Measurements from ENCODE around the gene ADGRL4.
A peak's percentile ranks its signal among the peaks of the same experiment; 100 is the strongest.

ADGRL4 gene

DNA sequence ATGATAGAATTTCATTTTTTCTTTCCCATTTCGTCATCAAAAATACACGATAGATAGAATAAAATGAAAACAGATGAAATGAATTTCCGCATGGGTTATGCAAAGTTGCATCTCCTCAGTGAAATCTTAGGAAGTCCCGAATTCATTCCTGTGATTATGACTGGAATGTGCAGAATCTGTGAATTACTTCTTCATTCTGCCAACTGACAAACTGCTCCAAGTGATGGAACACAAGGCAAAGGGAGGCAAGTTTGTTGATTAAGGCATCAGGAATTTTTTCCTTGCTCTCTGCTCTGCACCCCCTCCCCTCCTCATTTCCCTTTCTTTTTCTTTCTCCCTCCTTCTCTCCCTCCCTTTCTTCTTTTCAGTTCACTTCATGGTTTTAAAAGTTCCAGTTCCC, 37.0 kb upstream of the ADGRL4 start:
- H2BK5ac ChIP-seq (ENCODE audit: low read depth, low read length, poor library complexity, severe bottlenecking), result no peak overlapping the region
- H3K14ac ChIP-seq (ENCODE audit: low read length in 2 of 2), result no peak overlapping the region
- no peak overlapping the region for H2BK120ac ChIP-seq (ENCODE audit: low read depth, low read length)
- no peaks in the 10 kb centered on the region for H3K4me1 ChIP-seq (ENCODE audit: control insufficient read depth, insufficient read depth, low read depth, low read length)
- peak overlapping the region; percentile 32 for H3K27ac ChIP-seq (ENCODE audit: low read length, poor library complexity, severe bottlenecking)
- H3K79me1 ChIP-seq (replicated peaks; ENCODE audit: low read length, poor library complexity, severe bottlenecking), result no peaks in the 10 kb centered on the region
- no peak overlapping the region for H3K4ac ChIP-seq (ENCODE audit: low read depth in 1 of 2, low read length in 2 of 2)
- no peak overlapping the region for H2AK5ac ChIP-seq (ENCODE audit: low read length, severe bottlenecking)
- DNase-seq, result no peak
- H3K9me3 ChIP-seq (ENCODE audit: control insufficient read depth, low read length), result no peaks in the 10 kb centered on the region
- peak overlapping the region; percentile 27 for H3K9ac ChIP-seq (ENCODE audit: low read length)
- H3K23ac ChIP-seq (ENCODE audit: low read length in 2 of 2), result no peak overlapping the region
- H3K4me3 ChIP-seq (ENCODE audit: insufficient read depth in 1 of 2, low read depth in 1 of 2, low read length in 2 of 2), result no peak overlapping the region
- H2BK15ac ChIP-seq (ENCODE audit: low read depth, poor library complexity, severe bottlenecking), result no peak overlapping the region
- no peaks in the 10 kb centered on the region for H3K27me3 ChIP-seq (ENCODE audit: control insufficient read depth in 1 of 2, insufficient read depth in 1 of 2, low read length in 2 of 2)
- no peak overlapping the region for H4K91ac ChIP-seq (ENCODE audit: low read length)
- H2BK12ac ChIP-seq (ENCODE audit: low read length in 2 of 2), result no peak overlapping the region
- H2AFZ ChIP-seq (ENCODE audit: low read depth, low read length), result no peak overlapping the region
- peaks cover 0 to 2% of the 10 kb centered on the region in 2 experiments for H3K36me3 ChIP-seq (ENCODE audit: control insufficient read depth in 1 of 2, insufficient read depth in 2 of 2, low read depth in 1 of 2, low read length in 2 of 2)
- 10% methylated on average over 2 of the region's 4 CpGs for WGBS
- no peak overlapping the region for H3K18ac ChIP-seq (ENCODE audit: low read depth in 1 of 2, low read length in 2 of 2)
- no peak overlapping the region for H4K8ac ChIP-seq (ENCODE audit: low read length)
- no peak overlapping the region for H3K4me2 ChIP-seq (ENCODE audit: low read length, poor library complexity, severe bottlenecking)

DNA sequence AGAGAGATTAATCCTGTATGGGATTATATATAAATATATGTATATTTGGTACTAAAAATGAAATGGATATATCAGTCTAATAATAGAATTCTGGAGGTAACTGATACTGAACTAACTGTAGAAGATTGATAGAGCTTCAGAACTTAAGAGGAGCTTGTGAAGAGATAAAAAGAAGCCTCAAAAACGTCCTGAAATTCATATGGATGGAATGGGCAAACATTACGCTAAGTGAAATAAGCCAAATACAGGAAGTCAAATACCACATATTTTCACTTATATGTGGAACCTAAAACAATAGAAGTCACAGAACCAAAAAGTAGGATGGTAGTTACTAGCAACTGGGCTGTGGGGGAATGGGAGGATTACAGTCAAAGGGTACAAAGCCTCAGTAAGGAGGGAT, 36.0 kb upstream of the ADGRL4 start:
- Histone ChIP-seq H3K4ac (ENCODE audit: low read depth in 1 of 2, low read length in 2 of 2) (no peak overlapping the region), H2BK15ac (ENCODE audit: low read depth, poor library complexity, severe bottlenecking) (no peak overlapping the region), H3K4me1 (ENCODE audit: control insufficient read depth, insufficient read depth, low read depth, low read length) (no peaks in the 10 kb centered on the region), H3K23ac (ENCODE audit: low read length in 2 of 2) (no peak overlapping the region), H3K9ac (ENCODE audit: low read length) (no peak overlapping the region), H4K91ac (ENCODE audit: low read length) (no peak overlapping the region), H2BK5ac (ENCODE audit: low read depth, low read length, poor library complexity, severe bottlenecking) (peak overlapping the region; percentile 51), H3K4me2 (ENCODE audit: low read length, poor library complexity, severe bottlenecking) (no peak overlapping the region), H2AK5ac (ENCODE audit: low read length, severe bottlenecking) (no peak overlapping the region), H3K27me3 (ENCODE audit: control insufficient read depth in 1 of 2, insufficient read depth in 1 of 2, low read length in 2 of 2) (no peaks in the 10 kb centered on the region), H3K4me3 (ENCODE audit: insufficient read depth in 1 of 2, low read depth in 1 of 2, low read length in 2 of 2) (no peak overlapping the region), H3K79me1 (replicated peaks; ENCODE audit: low read length, poor library complexity, severe bottlenecking) (no peaks in the 10 kb centered on the region), H4K8ac (ENCODE audit: low read length) (no peak overlapping the region), H3K9me3 (ENCODE audit: control insufficient read depth, low read length) (peaks cover 1% of the 10 kb centered on the region), H2BK12ac (ENCODE audit: low read length in 2 of 2) (no peak overlapping the region), H2BK120ac (ENCODE audit: low read depth, low read length) (no peak overlapping the region), H3K36me3 (ENCODE audit: control insufficient read depth in 1 of 2, insufficient read depth in 2 of 2, low read depth in 1 of 2, low read length in 2 of 2) (peaks cover 0 to 2% of the 10 kb centered on the region in 2 experiments), H3K27ac (ENCODE audit: low read length, poor library complexity, severe bottlenecking) (peak overlapping the region; percentile 47), H3K14ac (ENCODE audit: low read length in 2 of 2) (no peak overlapping the region), H3K18ac (ENCODE audit: low read depth in 1 of 2, low read length in 2 of 2) (no peak overlapping the region), H2AFZ (ENCODE audit: low read depth, low read length) (no peak overlapping the region)
- WGBS, result no CpG with 5 or more reads among the region's 2 CpGs
- DNase-seq, result no peak

DNA sequence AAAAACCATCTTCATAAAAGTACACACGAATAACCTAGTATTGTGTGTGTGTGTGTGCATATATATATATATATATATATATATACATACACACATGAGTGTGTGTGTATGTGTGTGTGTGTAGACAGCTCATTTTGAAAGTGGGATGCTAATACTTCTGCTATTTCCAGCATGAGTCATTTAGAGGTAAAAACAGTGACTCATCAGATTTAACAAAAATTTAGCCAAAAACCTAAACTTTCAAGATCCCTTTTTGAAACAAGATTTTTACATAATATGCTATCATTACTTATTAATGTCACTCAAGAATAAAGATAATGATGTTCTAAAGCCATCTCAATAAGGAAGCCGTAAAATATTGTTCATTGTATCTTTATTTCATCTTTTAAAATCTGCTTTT, 35.6 kb upstream of the ADGRL4 start:
- no peak overlapping the region for H3K4ac ChIP-seq (ENCODE audit: low read depth in 1 of 2, low read length in 2 of 2)
- H2BK15ac ChIP-seq (ENCODE audit: low read depth, poor library complexity, severe bottlenecking), result no peak overlapping the region
- no CpG with 5 or more reads among the region's 2 CpGs for WGBS
- H3K4me1 ChIP-seq (ENCODE audit: control insufficient read depth, insufficient read depth, low read depth, low read length), result no peaks in the 10 kb centered on the region
- no peak overlapping the region for H4K8ac ChIP-seq (ENCODE audit: low read length)
- H3K4me2 ChIP-seq (ENCODE audit: low read length, poor library complexity, severe bottlenecking), result no peak overlapping the region
- no peak overlapping the region for H4K91ac ChIP-seq (ENCODE audit: low read length)
- no peak overlapping the region for H2AK5ac ChIP-seq (ENCODE audit: low read length, severe bottlenecking)
- H3K36me3 ChIP-seq (ENCODE audit: control insufficient read depth in 1 of 2, insufficient read depth in 2 of 2, low read depth in 1 of 2, low read length in 2 of 2), result peaks cover 0 to 2% of the 10 kb centered on the region in 2 experiments
- H3K27ac ChIP-seq (ENCODE audit: low read length, poor library complexity, severe bottlenecking), result no peak overlapping the region
- H2BK12ac ChIP-seq (ENCODE audit: low read length in 2 of 2), result no peak overlapping the region
- H3K9ac ChIP-seq (ENCODE audit: low read length), result no peak overlapping the region
- H2AFZ ChIP-seq (ENCODE audit: low read depth, low read length), result no peak overlapping the region
- no peaks in the 10 kb centered on the region for H3K79me1 ChIP-seq (replicated peaks; ENCODE audit: low read length, poor library complexity, severe bottlenecking)
- no peak overlapping the region for H3K4me3 ChIP-seq (ENCODE audit: insufficient read depth in 1 of 2, low read depth in 1 of 2, low read length in 2 of 2)
- no peak overlapping the region for H2BK5ac ChIP-seq (ENCODE audit: low read depth, low read length, poor library complexity, severe bottlenecking)
- H3K23ac ChIP-seq (ENCODE audit: low read length in 2 of 2), result no peak overlapping the region
- peaks cover 6% of the 10 kb centered on the region for H3K9me3 ChIP-seq (ENCODE audit: control insufficient read depth, low read length)
- peak; percentile 33 for DNase-seq
- H2BK120ac ChIP-seq (ENCODE audit: low read depth, low read length), result no peak overlapping the region
- no peak overlapping the region for H3K18ac ChIP-seq (ENCODE audit: low read depth in 1 of 2, low read length in 2 of 2)
- H3K27me3 ChIP-seq (ENCODE audit: control insufficient read depth in 1 of 2, insufficient read depth in 1 of 2, low read length in 2 of 2), result no peaks in the 10 kb centered on the region
- no peak overlapping the region for H3K14ac ChIP-seq (ENCODE audit: low read length in 2 of 2)

DNA sequence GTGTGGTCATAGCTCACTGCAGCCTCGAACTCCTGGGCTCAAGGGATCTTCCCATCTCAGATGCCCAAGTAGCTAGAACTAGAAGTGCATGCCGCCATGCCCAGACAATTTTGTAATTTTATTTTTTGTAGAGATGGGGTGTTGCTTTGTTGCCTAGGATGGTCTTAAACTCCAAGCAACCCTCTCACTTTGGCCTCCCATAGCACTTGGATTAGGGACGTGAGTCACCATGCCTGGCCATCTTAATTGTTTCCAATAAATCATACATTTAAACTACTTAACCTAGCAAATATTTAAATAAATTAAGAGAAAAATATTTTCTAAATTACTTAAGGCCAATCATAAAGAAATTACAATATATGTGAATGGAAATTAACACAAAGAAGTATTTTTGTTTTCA, 35.1 kb upstream of the ADGRL4 start:
- H2BK12ac ChIP-seq (ENCODE audit: low read length in 2 of 2), result no peak overlapping the region

More for the DNA sequence above, 35.1 kb upstream of the ADGRL4 start:
- Histone ChIP-seq H4K8ac (ENCODE audit: low read length) (no peak overlapping the region), H2BK5ac (ENCODE audit: low read depth, low read length, poor library complexity, severe bottlenecking) (no peak overlapping the region), H3K4me2 (ENCODE audit: low read length, poor library complexity, severe bottlenecking) (no peak overlapping the region), H2AK5ac (ENCODE audit: low read length, severe bottlenecking) (peak overlapping the region; percentile 78), H3K4me1 (ENCODE audit: control insufficient read depth, insufficient read depth, low read depth, low read length) (no peaks in the 10 kb centered on the region), H3K23ac (ENCODE audit: low read length in 2 of 2) (no peak overlapping the region), H2BK15ac (ENCODE audit: low read depth, poor library complexity, severe bottlenecking) (no peak overlapping the region), H3K18ac (ENCODE audit: low read depth in 1 of 2, low read length in 2 of 2) (no peak overlapping the region), H3K4ac (ENCODE audit: low read depth in 1 of 2, low read length in 2 of 2) (no peak overlapping the region), H2AFZ (ENCODE audit: low read depth, low read length) (no peak overlapping the region), H3K27me3 (ENCODE audit: control insufficient read depth in 1 of 2, insufficient read depth in 1 of 2, low read length in 2 of 2) (no peaks in the 10 kb centered on the region), H3K9me3 (ENCODE audit: control insufficient read depth, low read length) (peaks cover 7% of the 10 kb centered on the region), H3K27ac (ENCODE audit: low read length, poor library complexity, severe bottlenecking) (no peak overlapping the region), H4K91ac (ENCODE audit: low read length) (no peak overlapping the region), H3K79me1 (replicated peaks; ENCODE audit: low read length, poor library complexity, severe bottlenecking) (no peaks in the 10 kb centered on the region), H2BK120ac (ENCODE audit: low read depth, low read length) (no peak overlapping the region), H3K36me3 (ENCODE audit: control insufficient read depth in 1 of 2, insufficient read depth in 2 of 2, low read depth in 1 of 2, low read length in 2 of 2) (peaks cover 0 to 2% of the 10 kb centered on the region in 2 experiments), H3K4me3 (ENCODE audit: insufficient read depth in 1 of 2, low read depth in 1 of 2, low read length in 2 of 2) (no peak overlapping the region), H3K9ac (ENCODE audit: low read length) (no peak overlapping the region), H3K14ac (ENCODE audit: low read length in 2 of 2) (no peak overlapping the region)
- no peak for DNase-seq
- WGBS, result 95% methylated on average over 1 of the region's 3 CpGs

All from mesenchymal stem cell (in vitro differentiated cells and primary cell).